IMR-90 (cell line): ENCODE data around the gene TAP2. TPM values are rescaled to one million over a fixed set of nuclear protein-coding genes. Genes with fewer than 3 reads are reported as not detected.

Source experiments
- ATAC-seq: fragments of 200-7000 bp; cut with Tn5 transposase; 2 replicates; pipeline ENCODE4 v1.9.1; 2020; ENCODE audit warnings: low read depth, mild to moderate bottlenecking, moderate library complexity
- BruUV-seq: library from RNA; stranded (reverse); fragments of 400-500 nt; replicated peaks from 2 replicates; lab custom pipeline; 2021; lab: Mats Ljungman, UMichigan
- CTCF ChIA-PET: fragments of 300-600 bp; formaldehyde crosslinking; extraction: SDS; loops from one replicate; lab custom pipeline; 2021; ENCODE audit warnings: antibody characterized with exemption; lab: Yijun Ruan, JAX
- POLR2A ChIA-PET: fragments of 300-600 bp; sonication (Branson Sonifier 250); formaldehyde crosslinking; loops from one replicate; lab custom pipeline; 2022; ENCODE audit warnings: antibody characterized with exemption; ENCODE audit not compliant: unreplicated experiment; lab: Charles Lee
- DNase-seq: peaks from one replicate; pipeline ENCODE4 v3.0.0; 2013
- H2AFZ ChIP-seq: replicated peaks from 2 replicates; pipeline ENCODE3; 2013; ENCODE audit warnings: low read length, mild to moderate bottlenecking; ENCODE audit not compliant: poor library complexity
- H2AK5ac ChIP-seq: 2 replicates; pipeline ENCODE4 v1.6.1; 2013; ENCODE audit warnings: low read depth, low read length, inconsistent platforms
- H2AK9ac ChIP-seq: replicated peaks from 2 replicates; pipeline ENCODE3; 2013; ENCODE audit warnings: mild to moderate bottlenecking, low read depth, low read length, moderate library complexity; ENCODE audit not compliant: poor library complexity
- H2BK120ac ChIP-seq: 2 replicates; pipeline ENCODE4 v1.6.1; 2013; ENCODE audit warnings: low read depth, low read length, inconsistent platforms
- H2BK15ac ChIP-seq: 3 replicates; pipeline ENCODE4 v1.6.1; 2013; ENCODE audit warnings: low read depth, low read length, inconsistent platforms
- H2BK20ac ChIP-seq: 2 replicates; pipeline ENCODE4 v1.6.1; 2013; ENCODE audit warnings: low read depth, mild to moderate bottlenecking, inconsistent platforms, low read length, moderate library complexity
- H2BK5ac ChIP-seq: 2 replicates; pipeline ENCODE4 v1.6.1; 2013; ENCODE audit warnings: mild to moderate bottlenecking, low read depth, low read length, inconsistent platforms; ENCODE audit not compliant: poor library complexity, severe bottlenecking
- H3K14ac ChIP-seq: replicated peaks from 2 replicates; pipeline ENCODE4 v1.6.1; 2013; ENCODE audit warnings: low read depth, low read length, inconsistent platforms
- H3K18ac ChIP-seq: 2 replicates; pipeline ENCODE4 v1.6.1; 2013; ENCODE audit warnings: low read depth, low read length, control low read depth
- H3K23ac ChIP-seq: 2 replicates; pipeline ENCODE4 v1.6.1; 2013; ENCODE audit warnings: low read depth, low read length, inconsistent platforms
- H3K27ac ChIP-seq: 2 replicates; pipeline ENCODE4 v1.5.1; 2013; ENCODE audit warnings: mild to moderate bottlenecking, control low read depth, low read length; ENCODE audit not compliant: insufficient read depth
- H3K27me3 ChIP-seq: 2 replicates; pipeline ENCODE4 v1.6.1; 2013; ENCODE audit warnings: low read length; ENCODE audit not compliant: control insufficient read depth, insufficient read depth
- H3K36me3 ChIP-seq: 2 replicates; pipeline ENCODE4 v1.6.1; 2013; ENCODE audit warnings: low read length, mixed read lengths; ENCODE audit not compliant: control insufficient read depth, insufficient read depth
- H3K4ac ChIP-seq: 2 replicates; pipeline ENCODE4 v1.6.1; 2013; ENCODE audit warnings: low read depth, low read length, inconsistent platforms
- H3K4me1 ChIP-seq: 2 replicates; pipeline ENCODE4 v1.6.1; 2013; ENCODE audit warnings: low read length, mixed read lengths; ENCODE audit not compliant: control insufficient read depth, insufficient read depth
- H3K4me2 ChIP-seq: 2 replicates; pipeline ENCODE4 v1.6.1; 2013; ENCODE audit warnings: low read depth, mild to moderate bottlenecking, control low read depth, low read length, moderate library complexity
- H3K4me3 ChIP-seq: 2 replicates; pipeline ENCODE4 v1.5.1; 2013; ENCODE audit warnings: low read depth, mild to moderate bottlenecking, control low read depth, low read length, moderate library complexity; ENCODE audit not compliant: insufficient read depth
- H3K56ac ChIP-seq: 2 replicates; pipeline ENCODE4 v1.6.1; 2013; ENCODE audit warnings: low read length, inconsistent platforms; ENCODE audit not compliant: insufficient read depth; ENCODE audit errors: extremely low read depth
- H3K79me1 ChIP-seq, 2 experiments: 2 replicates each; pipeline ENCODE4 v1.6.1; 2013; ENCODE audit warnings: low read length in 2 of 2, inconsistent platforms in 1 of 2, low read depth in 1 of 2
- H3K9ac ChIP-seq: 2 replicates; pipeline ENCODE4 v1.6.1; 2013; ENCODE audit warnings: low read depth, low read length, control low read depth
- H3K9me1 ChIP-seq: 2 replicates; pipeline ENCODE4 v1.6.1; 2013; ENCODE audit warnings: low read length, inconsistent platforms; ENCODE audit not compliant: insufficient read depth
- H3K9me3 ChIP-seq: 2 replicates; pipeline ENCODE4 v1.6.1; 2013; ENCODE audit warnings: low read length; ENCODE audit not compliant: control insufficient read depth, insufficient read depth
- H4K20me1 ChIP-seq: 2 replicates; pipeline ENCODE4 v1.6.1; 2013; ENCODE audit warnings: low read length, inconsistent platforms; ENCODE audit not compliant: insufficient read depth
- H4K5ac ChIP-seq: 2 replicates; pipeline ENCODE4 v1.6.1; 2013; ENCODE audit warnings: mild to moderate bottlenecking, low read depth, low read length, control low read depth
- H4K8ac ChIP-seq, 2 experiments: 2 replicates each; pipeline ENCODE4 v1.6.1; 2013; ENCODE audit warnings: low read depth in 2 of 2, low read length in 2 of 2, control low read depth in 1 of 2, inconsistent platforms in 1 of 2
- H4K91ac ChIP-seq: 2 replicates; pipeline ENCODE4 v1.6.1; 2013; ENCODE audit warnings: low read depth, low read length, inconsistent platforms; ENCODE audit not compliant: insufficient read depth
- CEBPB ChIP-seq: IDR thresholded peaks from 2 replicates; pipeline ENCODE4 v1.6.1; 2012; ENCODE audit warnings: low read depth, low read length, improper control_type of control experiment
- MAFK ChIP-seq: IDR thresholded peaks from 2 replicates; pipeline ENCODE4 v1.6.1; 2012; ENCODE audit warnings: low read depth, low read length, improper control_type of control experiment
- MAZ ChIP-seq: IDR thresholded peaks from 2 replicates; pipeline ENCODE4 v1.6.1; 2012; ENCODE audit warnings: low read depth, mild to moderate bottlenecking, low read length, improper control_type of control experiment, moderate library complexity, borderline replicate concordance
- MXI1 ChIP-seq: IDR thresholded peaks from 2 replicates; pipeline ENCODE4 v1.6.1; 2012; ENCODE audit warnings: low read depth, mild to moderate bottlenecking, low read length, moderate library complexity, borderline replicate concordance
- NFE2L2 ChIP-seq: fragments of 150-350 bp; IDR thresholded peaks from 2 replicates; pipeline ENCODE4 v1.6.1; 2016; ENCODE audit warnings: low read depth, mild to moderate bottlenecking, low read length
- RAD21 ChIP-seq: IDR thresholded peaks from 2 replicates; pipeline ENCODE4 v1.6.1; 2012; ENCODE audit warnings: low read length, improper control_type of control experiment
- WGBS, 2 experiments: methylation state at CpG; one replicate each; pipeline versions ENCODE4 v1.1.5 to v1.1.7; 2013; ENCODE audit warnings: missing lambda C conversion rate in 2 of 2; ENCODE audit not compliant: insufficient read length in 1 of 2; ENCODE audit errors: extremely low coverage in 2 of 2; 5-methylcytosine and 5-hydroxymethylcytosine counted together
- dilution Hi-C: fragments of 300-500 bp; cut with HindIII; formaldehyde crosslinking; loops from one replicate; pipeline ENCODE4 v1.14.3; 2018; ENCODE audit warnings: low sequenced_read_pairs; ENCODE audit not compliant: unreplicated experiment
- in situ Hi-C: fragments of 300-500 bp; cut with MboI; formaldehyde crosslinking; loops from 3 replicates; pipeline ENCODE4 v1.14.3; 2019; ENCODE audit warnings: low sequenced_read_pairs, inconsistent platforms, mixed read lengths
- intact Hi-C: fragments of 100-400 bp; cut with micrococcal nuclease; formaldehyde crosslinking; loops from 2 replicates; pipeline ENCODE4 v1.10.0; 2022
- polyA plus RNA-seq, 3 experiments: library from polyadenylated mRNA; depleted of rRNA; stranded (reverse); fragments of >200 nt; gene quantifications; 2 replicates each; pipeline ENCODE4 v1.2.3, GENCODE V29; 2012; ENCODE audit warnings: low replicate concordance in 1 of 3
- total RNA-seq: library from RNA; depleted of rRNA; stranded (reverse); fragments of >200 nt; gene quantifications from 2 replicates; pipeline ENCODE4 v1.2.3, GENCODE V29; 2012
- TF ChIP-seq, protein P1 (sequence below): fragments of 150-350 bp; IDR thresholded peaks from 2 replicates; pipeline ENCODE4 v1.6.1; 2017; ENCODE audit warnings: mild to moderate bottlenecking, antibody characterized with exemption, low read length, low read depth

The TAP2 gene
- total and polyA plus RNA-seq, 2 of the 4 experiments (the other 2 are of a cell fraction): 6.6 to 11.4 TPM

DNA sequence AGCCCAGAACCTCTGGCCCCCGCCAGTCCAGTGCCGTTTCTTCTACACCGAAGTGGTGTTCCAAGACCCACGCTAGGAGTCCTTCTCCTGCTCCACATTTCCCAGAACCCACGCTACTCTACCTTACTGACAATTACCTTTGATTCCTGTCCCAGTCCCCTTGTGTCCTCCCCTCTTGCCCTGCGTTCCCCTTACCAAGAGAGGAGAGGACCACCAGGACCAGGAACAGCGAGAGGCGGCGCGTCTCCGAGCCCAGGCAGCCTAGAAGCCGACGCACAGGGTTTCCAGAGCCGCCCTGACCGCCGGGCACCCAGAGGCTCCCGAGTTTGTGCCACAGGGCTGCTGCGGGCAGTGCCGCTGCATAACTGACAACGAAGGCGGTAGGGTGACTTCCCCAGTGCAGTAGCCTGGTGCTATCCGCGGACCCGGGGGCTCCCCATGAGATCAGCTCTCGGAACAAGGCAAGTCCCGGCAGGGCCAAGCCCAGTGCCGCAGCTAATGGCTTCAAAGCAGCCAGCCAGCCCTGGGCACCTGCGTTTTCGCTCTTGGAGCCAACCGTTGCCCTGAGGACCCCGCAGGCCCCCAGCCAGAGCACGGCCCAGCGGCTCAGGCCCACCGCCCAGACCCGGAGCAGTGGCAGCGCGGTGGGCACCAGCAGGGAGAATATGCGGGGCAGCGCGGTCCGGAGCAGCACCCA is 14.5 kb upstream of the TAP2 start:
- ATAC-seq (peak; percentile 38), DNase-seq (peak; percentile 18)
- Histone ChIP-seq H4K91ac (peak overlapping the region; percentile 62), H4K5ac (peak overlapping the region; percentile 16; the same call in 1 of the 2 replicates), H3K27me3 (no peaks in the 10 kb centered on the region), H2BK15ac (no peak overlapping the region), H3K27ac (peak overlapping the region; percentile 64), H3K4me2 (peak overlapping the region; percentile 94), H3K56ac (peak overlapping the region; percentile 94), H3K9ac (peak overlapping the region; percentile 78), H4K8ac (peak overlapping the region; percentile 36 to 81; a peak in 3 of 4 replicates), H3K79me1 (peaks cover 8 to 39% of the 10 kb centered on the region in 2 experiments), H4K20me1 (no peaks in the 10 kb centered on the region), H3K4me1 (peaks cover 4% of the 10 kb centered on the region), H3K4me3 (peak overlapping the region; percentile 57), H3K18ac (peak overlapping the region; percentile 46; the same call in 1 of the 2 replicates), H3K14ac (peak overlapping the region; percentile 98), H3K9me3 (no peaks in the 10 kb centered on the region), H2BK20ac (no peak overlapping the region; the same call in 1 of the 2 replicates), H3K4ac (peak overlapping the region; percentile 93), H2AK5ac (peak overlapping the region; percentile 84), H3K36me3 (peaks cover 18% of the 10 kb centered on the region), H2BK120ac (peak overlapping the region; percentile 61), H2BK5ac (peak overlapping the region; percentile 69), H2AFZ (peak overlapping the region; percentile 99), H3K9me1 (peaks cover 18% of the 10 kb centered on the region), H3K23ac (peak overlapping the region; percentile 98), H2AK9ac (peak overlapping the region; percentile 94)
- in situ Hi-C loops: no loop called here
- TF ChIP-seq NFE2L2 (no peak), MXI1 (no peak), MAZ (0 out of 2 replicates have a peak, but pooled peaks have one; percentile 3), MAFK (no peak), CEBPB (no peak), RAD21 (no peak)
- TF ChIP-seq, protein P1, sequence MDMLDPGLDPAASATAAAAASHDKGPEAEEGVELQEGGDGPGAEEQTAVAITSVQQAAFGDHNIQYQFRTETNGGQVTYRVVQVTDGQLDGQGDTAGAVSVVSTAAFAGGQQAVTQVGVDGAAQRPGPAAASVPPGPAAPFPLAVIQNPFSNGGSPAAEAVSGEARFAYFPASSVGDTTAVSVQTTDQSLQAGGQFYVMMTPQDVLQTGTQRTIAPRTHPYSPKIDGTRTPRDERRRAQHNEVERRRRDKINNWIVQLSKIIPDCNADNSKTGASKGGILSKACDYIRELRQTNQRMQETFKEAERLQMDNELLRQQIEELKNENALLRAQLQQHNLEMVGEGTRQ: no peak
- ChIA-PET POLR2A (interaction anchor here (0.6 kb wide), 4 partner anchors 10 to 123 kb away, joined by 3 to 5 read pairs (median 4); no protein-coding TSS in a partner anchor), CTCF (interaction anchor here (1.0 to 4.4 kb wide), 4 partner anchors 8 to 15 kb away, joined by 3 to 44 read pairs (median 10); partner anchors contain the start of gene TAP2)
- intact Hi-C loops: no loop called here
- WGBS, 2 experiments: 1% methylated on average over 30 of the region's 41 CpGs; no CpG with 5 or more reads in 1 of the 2 experiments
- dilution Hi-C loops: no loop called here
- BruUV-seq: no TSS peak
